ENCODE results near the gene MUC4. TPM values are rescaled to one million over a fixed set of nuclear protein-coding genes. Genes with fewer than 3 reads are reported as not detected.

MUC4 gene
- total and polyA plus RNA-seq, 9 of the 15 experiments (the other 6 are each of a cell fraction or from before 2014, with no cell fraction given) = under 0.01 to 0.21 (median 0.10) TPM; not detected in 4

- peak; percentile 96 for TF ChIP-seq DPF2 (IDR thresholded peaks at IDR 0.05)
- peak; percentile 94 for TF ChIP-seq EGR1 (conservative IDR thresholded peaks at IDR 0.05)
- peak; percentile 82; the same call in 1 of the 2 replicates for TF ChIP-seq HOXB6 (CRISPR knock-in tag; IDR thresholded peaks at IDR 0.05; ENCODE audit: borderline replicate concordance)
- peak; percentile 99 for TF ChIP-seq JUN (IDR thresholded peaks at IDR 0.05; ENCODE audit: borderline replicate concordance, low read depth, low read length)
- TF ChIP-seq JUN (CRISPR knock-in tag; IDR thresholded peaks at IDR 0.05; ENCODE audit: borderline replicate concordance) = peak; percentile 72; the same call in 1 of the 2 replicates
- TF ChIP-seq ADNP (tag; IDR thresholded peaks at IDR 0.05) = peak; percentile 87
- peak; percentile 26; the same call in 1 of the 2 replicates for TF ChIP-seq ZNF24 (IDR thresholded peaks at IDR 0.05)
- no peak for TF ChIP-seq FIP1L1 (IDR thresholded peaks at IDR 0.05; ENCODE audit: low read depth, low read length, poor library complexity, severe bottlenecking)
- TF ChIP-seq ERF (CRISPR knock-in tag; IDR thresholded peaks at IDR 0.05) = 0 out of 2 replicates have a peak, but pooled peaks have one; percentile 48
- TF ChIP-seq MTA2 (IDR thresholded peaks at IDR 0.05; ENCODE audit: low read depth) = peak; percentile 60
- TF ChIP-seq SRSF3 (IDR thresholded peaks at IDR 0.05; ENCODE audit: insufficient read depth, low read length) = no peak
- no peak; the same call in 1 of the 2 replicates for TF ChIP-seq RFX1 (IDR thresholded peaks at IDR 0.05)
- TF ChIP-seq ZNF311 (CRISPR knock-in tag; IDR thresholded peaks at IDR 0.05) = no peak
- no peak for TF ChIP-seq ILK (tag; IDR thresholded peaks at IDR 0.05; ENCODE audit: borderline replicate concordance, low read depth)
- no peak for TF ChIP-seq E2F8 (IDR thresholded peaks at IDR 0.05; ENCODE audit: low read depth, partially characterized antibody)
- TF ChIP-seq NBN (IDR thresholded peaks at IDR 0.05; ENCODE audit: low read depth) = peak; percentile 78; the same call in 1 of the 2 replicates
- TF ChIP-seq VEZF1 (CRISPR knock-in tag; IDR thresholded peaks at IDR 0.05) = peak; percentile 40
- 0 out of 2 replicates have a peak, but pooled peaks have one; percentile 75 for TF ChIP-seq RERE (CRISPR knock-in tag; IDR thresholded peaks at IDR 0.05; ENCODE audit: borderline replicate concordance)
Observed at GRCh38 chr3:195715583-195716266, 96.0 kb downstream of the MUC4 start (continued).

All from K562 (cell line).